Neural progenitor cell (in vitro differentiated cells): Measurements from ENCODE around the gene IFNLR1. TPM values are rescaled to one million over a fixed set of nuclear protein-coding genes. Genes with fewer than 3 reads are reported as not detected.
A peak's percentile ranks its signal among the peaks of the same experiment; 100 is the strongest.

Experiments
- DNase-seq: peaks from one replicate; pipeline ENCODE4 v3.0.0-alpha.2; 2016; ENCODE audit warnings: low spot score
- H2AFZ ChIP-seq: fragments of 200-600 bp; sonication (generic); replicated peaks from 2 replicates; pipeline ENCODE4 v1.6.1; 2016; ENCODE audit warnings: antibody characterized with exemption
- H3F3A ChIP-seq: fragments of 200-600 bp; sonication (generic); 2 replicates; pipeline ENCODE4 v1.6.1; 2016; ENCODE audit warnings: antibody characterized with exemption, low read depth
- H3K27ac ChIP-seq: fragments of 200-600 bp; sonication (generic); 2 replicates; pipeline ENCODE4 v1.5.1; 2016; ENCODE audit warnings: mild to moderate bottlenecking
- H3K27me3 ChIP-seq: fragments of 200-600 bp; sonication (generic); 2 replicates; pipeline ENCODE4 v1.6.1; 2016; ENCODE audit warnings: mild to moderate bottlenecking, moderate library complexity
- H3K36me3 ChIP-seq: fragments of 200-600 bp; sonication (generic); 2 replicates; pipeline ENCODE4 v1.5.1; 2016
- H3K4me1 ChIP-seq: fragments of 200-600 bp; sonication (generic); 2 replicates; pipeline ENCODE4 v1.6.1; 2016; ENCODE audit warnings: mixed run types
- H3K4me2 ChIP-seq: fragments of 200-600 bp; sonication (generic); 2 replicates; pipeline ENCODE4 v1.6.1; 2016
- H3K4me3 ChIP-seq: fragments of 200-600 bp; sonication (generic); 2 replicates; pipeline ENCODE4 v1.5.1; 2016
- H3K79me2 ChIP-seq: fragments of 200-600 bp; sonication (generic); 2 replicates; pipeline ENCODE4 v1.6.1; 2016; ENCODE audit warnings: low read depth
- H3K9ac ChIP-seq: fragments of 200-600 bp; sonication (generic); 2 replicates; pipeline ENCODE4 v1.6.1; 2016
- H3K9me3 ChIP-seq: fragments of 200-600 bp; sonication (generic); 2 replicates; pipeline ENCODE4 v1.5.1; 2016; ENCODE audit warnings: low read depth
- H4K20me1 ChIP-seq: fragments of 200-600 bp; sonication (generic); 2 replicates; pipeline ENCODE4 v1.6.1; 2016; ENCODE audit warnings: low read depth
- H3K27ac Mint-ChIP-seq: 3 replicates; pipeline ENCODE4 v1.8.0; 2021; ENCODE audit warnings: mixed read lengths
- H3K27me3 Mint-ChIP-seq: 2 replicates; pipeline ENCODE4 v1.8.0; 2022; ENCODE audit warnings: low read depth, mild to moderate bottlenecking, inconsistent platforms, moderate library complexity, mixed read lengths; ENCODE audit not compliant: insufficient read depth
- H3K36me3 Mint-ChIP-seq: 3 replicates; pipeline ENCODE4 v1.8.0; 2021; ENCODE audit warnings: mixed read lengths
- H3K4me1 Mint-ChIP-seq: 3 replicates; pipeline ENCODE4 v1.8.0; 2021; ENCODE audit warnings: mixed read lengths
- H3K4me3 Mint-ChIP-seq: 3 replicates; pipeline ENCODE4 v1.8.0; 2021; ENCODE audit warnings: mild to moderate bottlenecking, moderate library complexity, mixed read lengths
- H3K9me3 Mint-ChIP-seq: 3 replicates; pipeline ENCODE4 v1.8.0; 2020; ENCODE audit warnings: mixed read lengths
- CTCF ChIP-seq: fragments of 200-600 bp; sonication (generic); IDR thresholded peaks from 2 replicates; pipeline ENCODE4 v1.5.1; 2017; ENCODE audit warnings: antibody characterized with exemption, mild to moderate bottlenecking
- EZH2 ChIP-seq: fragments of 200-600 bp; sonication (generic); IDR thresholded peaks from 2 replicates; pipeline ENCODE4 v1.6.1; 2017; ENCODE audit warnings: antibody characterized with exemption, mild to moderate bottlenecking, moderate library complexity
- EZH2phosphoT487 ChIP-seq: fragments of 200-600 bp; sonication (generic); IDR thresholded peaks from 2 replicates; pipeline ENCODE4 v1.6.1; 2017; ENCODE audit warnings: antibody characterized with exemption
- total RNA-seq: library from RNA; depleted of rRNA; stranded (reverse); fragments of >200 nt; gene quantifications from 2 replicates; pipeline ENCODE4 v1.2.3, GENCODE V29; 2015; ENCODE audit warnings: low replicate concordance

The IFNLR1 gene
- total RNA-seq, 1 donor from 2014 or later = 3.3 TPM

GRCh38 chr1:24111996-24112779 lies 74.9 kb downstream of the IFNLR1 start, which contains the start of gene MYOM3:
Gene MYOM3 (minus strand): TSS chr1:24112135. CDS start chr1:24108636, 3,499 bp downstream.
- H3K27me3 ChIP-seq = no peaks in the 10 kb centered on the region
- peaks cover 12% of the 10 kb centered on the region for H3K27me3 Mint-ChIP-seq
- H3K9ac ChIP-seq = no peak within 1 kb of the TSS
- no peak within 1 kb of the TSS for H3K27ac ChIP-seq
- H3K4me3 Mint-ChIP-seq = no peak within 1 kb of the TSS
- no peaks in the 10 kb centered on the region for H3K36me3 ChIP-seq
- peak within 1 kb of the TSS; percentile 70 for H3K27ac Mint-ChIP-seq
- peak; percentile 74 for DNase-seq
- H4K20me1 ChIP-seq = no peaks in the 10 kb centered on the region
- H3K36me3 Mint-ChIP-seq = no peaks in the 10 kb centered on the region
- H3K4me2 ChIP-seq = peak within 1 kb of the TSS; percentile 68
- peak within 1 kb of the TSS; percentile 26 for H3K4me3 ChIP-seq
- peaks cover 4% of the 10 kb centered on the region for H3F3A ChIP-seq
- peaks cover 20% of the 10 kb centered on the region for H3K4me1 ChIP-seq
- H3K4me1 Mint-ChIP-seq = peaks cover 32% of the 10 kb centered on the region
- no peaks in the 10 kb centered on the region for H3K9me3 ChIP-seq
- no peaks in the 10 kb centered on the region for H3K79me2 ChIP-seq
- H3K9me3 Mint-ChIP-seq = no peaks in the 10 kb centered on the region
- TF ChIP-seq EZH2 (no peak), EZH2phosphoT487 (no peak), CTCF (peak; percentile 45)
- no peak within 1 kb of the TSS for H2AFZ ChIP-seq

- DNase-seq = no peak
- Mint-ChIP-seq H3K36me3 (no peaks in the 10 kb centered on the region), H3K4me3 (no peak overlapping the region), H3K27ac (peak overlapping the region; percentile 70), H3K27me3 (peaks cover 12% of the 10 kb centered on the region), H3K4me1 (peaks cover 35% of the 10 kb centered on the region), H3K9me3 (no peaks in the 10 kb centered on the region)
- H3K27ac ChIP-seq = no peak overlapping the region
- no peak overlapping the region for H3K4me2 ChIP-seq
- peaks cover 4% of the 10 kb centered on the region for H3F3A ChIP-seq
- H3K79me2 ChIP-seq = no peaks in the 10 kb centered on the region
- TF ChIP-seq EZH2phosphoT487 (no peak), CTCF (no peak), EZH2 (no peak)
- H3K27me3 ChIP-seq = no peaks in the 10 kb centered on the region
- no peaks in the 10 kb centered on the region for H3K36me3 ChIP-seq
- H4K20me1 ChIP-seq = no peaks in the 10 kb centered on the region
- no peak overlapping the region for H3K4me3 ChIP-seq
- no peak overlapping the region for H2AFZ ChIP-seq
- H3K9ac ChIP-seq = no peak overlapping the region
- peaks cover 23% of the 10 kb centered on the region for H3K4me1 ChIP-seq
- H3K9me3 ChIP-seq = no peaks in the 10 kb centered on the region
Observed at GRCh38 chr1:24111262-24111995, 75.7 kb downstream of the IFNLR1 start.

- H3K27me3 Mint-ChIP-seq = peaks cover 12% of the 10 kb centered on the region
- H2AFZ ChIP-seq = no peak overlapping the region
- no peaks in the 10 kb centered on the region for H3K9me3 ChIP-seq
- peaks cover 35% of the 10 kb centered on the region for H3K4me1 Mint-ChIP-seq
- H3F3A ChIP-seq = peaks cover 4% of the 10 kb centered on the region
- DNase-seq = peak; percentile 32
- H3K27ac Mint-ChIP-seq = no peak overlapping the region
- H3K79me2 ChIP-seq = no peaks in the 10 kb centered on the region
- no peak overlapping the region for H3K4me3 Mint-ChIP-seq
- no peaks in the 10 kb centered on the region for H3K27me3 ChIP-seq
- H3K4me3 ChIP-seq = no peak overlapping the region
- no peak overlapping the region for H3K27ac ChIP-seq
- H4K20me1 ChIP-seq = no peaks in the 10 kb centered on the region
- no peak overlapping the region for H3K9ac ChIP-seq
- no peaks in the 10 kb centered on the region for H3K36me3 Mint-ChIP-seq
- no peaks in the 10 kb centered on the region for H3K9me3 Mint-ChIP-seq
- peaks cover 23% of the 10 kb centered on the region for H3K4me1 ChIP-seq
- TF ChIP-seq CTCF = no peak
- no peaks in the 10 kb centered on the region for H3K36me3 ChIP-seq
- H3K4me2 ChIP-seq = no peak overlapping the region
Observed at GRCh38 chr1:24110642-24111261, 76.3 kb downstream of the IFNLR1 start.
